Measurements from ENCODE around the gene P4HA1. TPM values are rescaled to one million over a fixed set of nuclear protein-coding genes. Genes with fewer than 3 reads are reported as not detected.

The P4HA1 gene
- polyA plus RNA-seq, 4 donors, result 2.7 to 32.5 (median 6.8) TPM

- Histone ChIP-seq H3K9me3 (ENCODE audit: control insufficient read depth in 2 of 2, insufficient read depth in 1 of 2, low read depth in 1 of 2, low read length in 1 of 2) (peaks cover 0 to 32% of the 10 kb centered on the region in 2 donors), H3K4me3 (ENCODE audit: low read depth in 1 of 3, low read length in 3 of 3) (no peak overlapping the region), H3K4me1 (ENCODE audit: control insufficient read depth in 3 of 3, insufficient read depth in 2 of 3, low read depth in 1 of 3, low read length in 2 of 3) (no peaks in the 10 kb centered on the region), H3K27ac (ENCODE audit: low read depth in 1 of 3, low read length in 2 of 3) (no peak overlapping the region), H3K36me3 (ENCODE audit: control insufficient read depth in 3 of 3, insufficient read depth in 2 of 3, low read depth in 1 of 3, low read length in 3 of 3) (no peaks in the 10 kb centered on the region), H3K27me3 (ENCODE audit: control insufficient read depth in 3 of 3, insufficient read depth in 3 of 3, low read length in 3 of 3) (peaks cover 0 to 2% (median 0%) of the 10 kb centered on the region in 3 donors)
- DNase-seq, result no peak
- no peak for FAIRE-seq
- 95 to 100% (median 96%) methylated on average over 2 of the region's 2 CpGs for WGBS, 3 donors
Observed at GRCh38 chr10:72980348-72980747, 116.3 kb downstream of the P4HA1 start.

GRCh38 chr10:72979709-72980108 is 117.0 kb downstream of the P4HA1 start:
- Histone ChIP-seq H3K9me3 (ENCODE audit: control insufficient read depth in 2 of 2, insufficient read depth in 1 of 2, low read depth in 1 of 2, low read length in 1 of 2) (peaks cover 0 to 32% of the 10 kb centered on the region in 2 donors), H3K4me1 (ENCODE audit: control insufficient read depth in 3 of 3, insufficient read depth in 2 of 3, low read depth in 1 of 3, low read length in 2 of 3) (no peaks in the 10 kb centered on the region), H3K27ac (ENCODE audit: low read depth in 1 of 3, low read length in 2 of 3) (no peak overlapping the region), H3K4me3 (ENCODE audit: low read depth in 1 of 3, low read length in 3 of 3) (no peak overlapping the region), H3K27me3 (ENCODE audit: control insufficient read depth in 3 of 3, insufficient read depth in 3 of 3, low read length in 3 of 3) (peaks cover 0 to 2% (median 0%) of the 10 kb centered on the region in 3 donors), H3K36me3 (ENCODE audit: control insufficient read depth in 3 of 3, insufficient read depth in 2 of 3, low read depth in 1 of 3, low read length in 3 of 3) (no peaks in the 10 kb centered on the region)
- FAIRE-seq (no peak), DNase-seq (no peak)

- Histone ChIP-seq H3K36me3 (ENCODE audit: control insufficient read depth in 3 of 3, insufficient read depth in 2 of 3, low read depth in 1 of 3, low read length in 3 of 3) (no peaks in the 10 kb centered on the region), H3K27ac (ENCODE audit: low read depth in 1 of 3, low read length in 2 of 3) (no peak overlapping the region), H3K27me3 (ENCODE audit: control insufficient read depth in 3 of 3, insufficient read depth in 3 of 3, low read length in 3 of 3) (peaks cover 0 to 2% (median 0%) of the 10 kb centered on the region in 3 donors), H3K4me1 (ENCODE audit: control insufficient read depth in 3 of 3, insufficient read depth in 2 of 3, low read depth in 1 of 3, low read length in 2 of 3) (no peaks in the 10 kb centered on the region), H3K4me3 (ENCODE audit: low read depth in 1 of 3, low read length in 3 of 3) (no peak overlapping the region), H3K9me3 (ENCODE audit: control insufficient read depth in 2 of 2, insufficient read depth in 1 of 2, low read depth in 1 of 2, low read length in 1 of 2) (peaks cover 0 to 29% of the 10 kb centered on the region in 2 donors)
- 91 to 100% (median 98%) methylated on average over 1 of the region's 1 CpG for WGBS, 3 donors
- FAIRE-seq, result no peak
- no peak for DNase-seq
Observed at GRCh38 chr10:72976886-72977285, 119.8 kb downstream of the P4HA1 start.

Other genes starting within 250 kb of the P4HA1 start
- gene OIT3, start 203.1 kb downstream of the P4HA1 start, polyA plus RNA-seq, result 10 to 100 TPM in 1 of 4 donors, under 1 TPM in 2, not detected in 1; 0.07 to 10.6 (median 0.45) TPM
- gene PLA2G12B, start 142.1 kb downstream of the P4HA1 start, polyA plus RNA-seq, result 10 to 100 TPM; 18.7 to 73.9 (median 36.8) TPM
- 1 to 10 TPM; 1.9 to 4.7 (median 2.2) TPM for gene NUDT13, start 13.6 kb upstream of the P4HA1 start, polyA plus RNA-seq
- 10 to 100 TPM in 2 of 4 donors, 1 to 10 TPM in 2; 7.4 to 24.6 (median 9.4) TPM for gene ECD, start 71.1 kb upstream of the P4HA1 start, polyA plus RNA-seq
- gene FAM149B1, start 71.3 kb upstream of the P4HA1 start, polyA plus RNA-seq, result 10 to 100 TPM; 13.2 to 30.8 (median 16.8) TPM
- 10 to 100 TPM; 11.4 to 24.0 (median 17.1) TPM for gene DNAJC9, start 150.4 kb upstream of the P4HA1 start, polyA plus RNA-seq
- 10 to 100 TPM; 57.0 to 85.6 (median 75.6) TPM for gene MRPS16, start 155.8 kb upstream of the P4HA1 start, polyA plus RNA-seq